LNCaP clone FGC (cell line): ENCODE data around the gene NUDT4.

Experiments
- DNase-seq: peaks from one replicate; pipeline ENCODE4 v3.0.0-alpha.2; 2011; ENCODE audit warnings: low read depth
- H3K4me3 ChIP-seq: 2 replicates; pipeline ENCODE4 v1.5.1; 2011; ENCODE audit warnings: mild to moderate bottlenecking, low read depth, low read length, control low read depth
- TF ChIP-seq, protein P1 (sequence below): IDR thresholded peaks from 2 replicates; pipeline ENCODE4 v1.5.1; 2012; ENCODE audit warnings: mild to moderate bottlenecking; ENCODE audit not compliant: control insufficient read depth, insufficient read depth; ENCODE audit errors: extremely low read depth

The NUDT4 gene

GRCh38 chr12:93434256-93434865 is 56.6 kb downstream of the NUDT4 start:
- TF ChIP-seq, protein P1, sequence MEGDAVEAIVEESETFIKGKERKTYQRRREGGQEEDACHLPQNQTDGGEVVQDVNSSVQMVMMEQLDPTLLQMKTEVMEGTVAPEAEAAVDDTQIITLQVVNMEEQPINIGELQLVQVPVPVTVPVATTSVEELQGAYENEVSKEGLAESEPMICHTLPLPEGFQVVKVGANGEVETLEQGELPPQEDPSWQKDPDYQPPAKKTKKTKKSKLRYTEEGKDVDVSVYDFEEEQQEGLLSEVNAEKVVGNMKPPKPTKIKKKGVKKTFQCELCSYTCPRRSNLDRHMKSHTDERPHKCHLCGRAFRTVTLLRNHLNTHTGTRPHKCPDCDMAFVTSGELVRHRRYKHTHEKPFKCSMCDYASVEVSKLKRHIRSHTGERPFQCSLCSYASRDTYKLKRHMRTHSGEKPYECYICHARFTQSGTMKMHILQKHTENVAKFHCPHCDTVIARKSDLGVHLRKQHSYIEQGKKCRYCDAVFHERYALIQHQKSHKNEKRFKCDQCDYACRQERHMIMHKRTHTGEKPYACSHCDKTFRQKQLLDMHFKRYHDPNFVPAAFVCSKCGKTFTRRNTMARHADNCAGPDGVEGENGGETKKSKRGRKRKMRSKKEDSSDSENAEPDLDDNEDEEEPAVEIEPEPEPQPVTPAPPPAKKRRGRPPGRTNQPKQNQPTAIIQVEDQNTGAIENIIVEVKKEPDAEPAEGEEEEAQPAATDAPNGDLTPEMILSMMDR, result no peak
- no peak for DNase-seq
- no peak overlapping the region for H3K4me3 ChIP-seq

DNA sequence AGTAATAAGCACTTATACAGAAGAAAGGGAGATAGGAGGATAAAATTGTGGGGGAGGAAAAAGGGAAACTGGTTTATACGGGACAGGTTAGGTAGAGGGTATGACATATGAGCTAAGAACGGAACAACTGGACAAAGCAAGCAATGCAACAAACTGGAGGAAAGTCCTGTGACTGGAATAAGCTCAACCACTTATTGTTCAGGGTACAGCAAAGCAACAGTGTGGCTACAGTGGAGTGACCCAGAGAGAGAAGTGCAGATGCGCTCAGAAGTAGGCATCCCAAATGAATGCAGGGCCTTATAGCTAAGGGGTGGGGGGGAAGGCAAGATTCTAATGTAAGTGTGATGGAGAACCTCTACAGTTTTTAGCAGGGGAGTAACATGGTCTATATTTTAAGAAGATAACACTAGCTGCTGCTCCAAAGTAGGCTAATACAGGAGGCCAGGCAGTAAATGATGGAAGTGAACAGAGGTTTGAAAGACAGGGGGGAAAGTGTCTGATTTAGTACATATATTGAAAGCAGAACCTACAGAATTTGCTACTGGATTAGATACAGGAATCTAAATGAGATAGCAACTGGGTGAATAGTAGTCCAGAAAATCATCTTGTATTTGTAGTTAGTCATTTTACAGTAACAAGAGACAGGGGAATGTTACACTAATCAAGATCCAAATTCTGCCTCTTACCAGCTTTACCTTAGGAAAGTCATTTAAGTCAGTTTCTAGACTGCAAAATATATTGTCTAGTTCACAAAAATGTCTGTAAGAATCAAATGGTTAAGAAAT is 60.7 kb downstream of the NUDT4 start:
- no peak overlapping the region for H3K4me3 ChIP-seq
- no peak for DNase-seq
- TF ChIP-seq, protein P1, result no peak

GRCh38 chr12:93440043-93440835 is 62.5 kb downstream of the NUDT4 start:
- no peak for DNase-seq
- H3K4me3 ChIP-seq, result peak overlapping the region; percentile 79
- TF ChIP-seq, protein P1, result no peak

DNA sequence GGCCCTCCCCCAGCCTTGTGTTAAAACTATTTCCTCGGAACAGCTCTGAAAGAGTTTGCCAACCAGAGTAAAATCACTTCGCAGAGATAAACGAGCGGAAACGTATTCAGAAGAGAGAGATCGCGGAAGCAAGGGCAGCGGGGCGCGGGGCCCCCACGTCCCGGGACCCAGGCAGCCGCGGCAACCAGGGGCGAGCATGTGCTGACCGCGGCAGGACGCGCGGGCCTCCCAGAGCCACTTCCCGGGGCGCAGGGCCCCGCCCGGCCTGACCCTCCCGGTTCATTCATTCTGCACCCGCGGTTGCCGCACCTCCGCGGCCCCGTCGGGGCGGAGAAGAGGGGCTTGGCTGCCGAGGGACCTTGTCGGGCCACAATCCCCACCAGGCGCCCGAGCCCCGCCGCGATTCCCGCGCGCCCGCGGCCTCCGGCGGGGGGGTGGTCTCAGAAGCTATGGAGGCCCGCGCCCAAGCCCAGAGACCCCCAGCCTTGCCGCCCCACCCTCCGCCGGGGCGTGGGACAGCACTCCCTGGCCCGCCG is 63.4 kb downstream of the NUDT4 start:
- peak overlapping the region; percentile 79 for H3K4me3 ChIP-seq
- DNase-seq, result no peak
- TF ChIP-seq, protein P1, result no peak

DNA sequence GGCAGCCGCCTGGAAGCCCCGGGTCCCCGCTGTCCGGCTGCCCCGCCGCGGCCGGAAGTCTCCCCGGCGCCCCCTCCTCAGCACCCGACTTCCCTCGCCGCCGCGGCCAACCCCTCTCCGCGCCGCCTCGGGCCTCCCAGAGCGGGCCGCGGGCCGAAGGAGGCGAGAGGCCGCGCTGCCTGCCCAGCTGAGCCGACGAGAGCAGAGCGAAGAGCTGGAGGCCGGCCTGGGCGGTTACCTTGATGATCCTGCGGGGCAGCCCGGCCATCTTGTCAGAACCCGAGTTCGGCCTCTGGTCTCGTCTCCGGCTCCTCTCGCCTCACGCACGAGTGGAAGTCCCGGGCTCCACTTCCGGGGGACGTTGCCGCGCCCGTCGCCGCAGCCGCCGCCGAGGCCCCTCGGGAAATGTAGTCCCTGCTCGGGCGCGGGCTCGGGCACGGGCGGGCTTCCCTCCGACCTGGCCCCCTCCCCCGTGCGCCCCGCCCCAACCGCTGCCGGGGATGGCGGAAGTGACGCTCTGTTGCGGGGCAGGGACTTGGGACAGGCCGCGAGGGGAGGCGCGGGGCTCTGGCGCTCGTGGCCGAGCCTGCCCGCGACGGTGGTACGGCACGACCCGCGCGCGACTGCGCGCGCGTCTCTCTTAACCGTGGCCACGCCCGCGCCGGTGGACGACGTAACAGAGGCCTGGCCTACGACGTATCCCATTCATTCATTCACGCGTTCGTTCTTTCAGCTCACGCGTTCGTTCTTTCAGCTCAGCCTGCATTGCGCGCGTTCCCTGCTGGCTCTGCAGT is 64.1 kb downstream of the NUDT4 start, which contains the start of gene UBE2N:
TSS of gene UBE2N (minus strand) at position 331 of the 794 bp plus-strand sequence. CDS start at position 268, 63 bp downstream.
- peak; percentile 82 for DNase-seq
- TF ChIP-seq, protein P1, result no peak
- H3K4me3 ChIP-seq, result peak within 1 kb of the TSS; percentile 79
